ENCODE results near the gene C19orf73. TPM values are rescaled to one million over a fixed set of nuclear protein-coding genes. Genes with fewer than 3 reads are reported as not detected.

C19orf73 gene
- total RNA-seq, 1 experiment from 2014 or later = 1.6 TPM

GRCh38 chr19:49101160-49101559 is 17.8 kb downstream of the C19orf73 start:
- DNase-seq (ENCODE audit: low read depth) = no peak

GRCh38 chr19:49098795-49099194 is 20.1 kb downstream of the C19orf73 start:
- DNase-seq (ENCODE audit: low read depth) = no peak

- peak; percentile 75 for DNase-seq (ENCODE audit: low read depth)
Observed at GRCh38 chr19:49097453-49098288, 21.3 kb downstream of the C19orf73 start.

GRCh38 chr19:49094505-49095482 is 24.1 kb downstream of the C19orf73 start:
- no peak for DNase-seq (ENCODE audit: low read depth)

- no peak for DNase-seq (ENCODE audit: low read depth)
Observed at GRCh38 chr19:49092686-49093085, 26.3 kb downstream of the C19orf73 start.

GRCh38 chr19:49091391-49092038 is 27.4 kb downstream of the C19orf73 start:
- DNase-seq (ENCODE audit: low read depth) = no peak

- DNase-seq (ENCODE audit: low read depth) = no peak
Observed at GRCh38 chr19:49086296-49086695, 32.6 kb downstream of the C19orf73 start.

- no peak for DNase-seq (ENCODE audit: low read depth)
Observed at GRCh38 chr19:49085868-49086232, 33.1 kb downstream of the C19orf73 start.

- peak; percentile 98 for DNase-seq (ENCODE audit: low read depth)
Observed at GRCh38 chr19:49085020-49085867, 33.7 kb downstream of the C19orf73 start, which contains the start of gene SNRNP70. Gene SNRNP70, plus strand, starts transcription at chr19:49085451. Its CDS starts 964 bp downstream, at chr19:49086415.

- no peak for DNase-seq (ENCODE audit: low read depth)
Observed at GRCh38 chr19:49084206-49085019, 34.5 kb downstream of the C19orf73 start.

GRCh38 chr19:49081273-49081672 is 37.7 kb downstream of the C19orf73 start:
- no peak for DNase-seq (ENCODE audit: low read depth)

GRCh38 chr19:49080392-49080791 is 38.6 kb downstream of the C19orf73 start:
- no peak for DNase-seq (ENCODE audit: low read depth)

- DNase-seq (ENCODE audit: low read depth) = peak; percentile 64
Observed at GRCh38 chr19:49074869-49075268, 44.1 kb downstream of the C19orf73 start.

- peak; percentile 45 for DNase-seq (ENCODE audit: low read depth)
Observed at GRCh38 chr19:49073514-49074378, 45.2 kb downstream of the C19orf73 start.

GRCh38 chr19:49071860-49072547 is 46.9 kb downstream of the C19orf73 start:
- DNase-seq (ENCODE audit: low read depth) = no peak

- no peak for DNase-seq (ENCODE audit: low read depth)
Observed at GRCh38 chr19:49070416-49070815, 48.5 kb downstream of the C19orf73 start.

- peak; percentile 68 for DNase-seq (ENCODE audit: low read depth)
Observed at GRCh38 chr19:49069026-49069425, 49.9 kb downstream of the C19orf73 start.
